Mammary epithelial cell (primary cell): Measurements from ENCODE around the gene TBC1D14.

ENCODE experiments used
- EZH2 ChIP-seq: IDR thresholded peaks from 2 replicates; pipeline ENCODE4 v1.6.1; 2012; ENCODE audit warnings: low read length, inconsistent platforms, borderline replicate concordance
- TF ChIP-seq, protein P1 (sequence below), 2 donors: IDR thresholded peaks in 1 of 2; conservative IDR thresholded peaks in 1 of 2; 2 replicates each; pipeline ENCODE4 v1.5.1; 2011 to 2012; ENCODE audit warnings: inconsistent platforms in 2 of 2, low read length in 2 of 2, mild to moderate bottlenecking in 2 of 2, control low read depth in 1 of 2, low read depth in 1 of 2; ENCODE audit not compliant: insufficient read depth in 1 of 2; ENCODE audit errors: extremely low read depth in 1 of 2

DNA sequence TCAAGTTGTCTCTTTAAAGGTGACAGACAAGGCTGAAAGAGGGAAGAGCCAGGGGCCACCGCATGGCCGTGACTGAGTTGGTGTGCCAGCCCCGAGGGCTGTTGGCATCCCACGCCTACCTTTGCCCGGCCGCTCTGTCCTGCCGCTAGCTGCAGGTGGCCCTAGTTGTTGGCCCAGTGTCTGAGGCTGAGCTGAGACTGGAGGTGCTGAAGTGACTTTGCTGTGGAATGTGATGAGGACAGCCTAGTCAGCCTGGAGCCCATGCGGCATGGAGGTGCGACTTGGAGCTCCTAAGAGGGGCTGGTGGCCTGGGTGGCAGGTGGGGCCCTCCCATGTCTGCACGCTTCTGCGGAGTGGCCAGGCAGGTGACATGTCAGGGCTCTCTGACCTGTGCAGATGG, 140.1 kb downstream of the TBC1D14 start:
- TF ChIP-seq, protein P1, sequence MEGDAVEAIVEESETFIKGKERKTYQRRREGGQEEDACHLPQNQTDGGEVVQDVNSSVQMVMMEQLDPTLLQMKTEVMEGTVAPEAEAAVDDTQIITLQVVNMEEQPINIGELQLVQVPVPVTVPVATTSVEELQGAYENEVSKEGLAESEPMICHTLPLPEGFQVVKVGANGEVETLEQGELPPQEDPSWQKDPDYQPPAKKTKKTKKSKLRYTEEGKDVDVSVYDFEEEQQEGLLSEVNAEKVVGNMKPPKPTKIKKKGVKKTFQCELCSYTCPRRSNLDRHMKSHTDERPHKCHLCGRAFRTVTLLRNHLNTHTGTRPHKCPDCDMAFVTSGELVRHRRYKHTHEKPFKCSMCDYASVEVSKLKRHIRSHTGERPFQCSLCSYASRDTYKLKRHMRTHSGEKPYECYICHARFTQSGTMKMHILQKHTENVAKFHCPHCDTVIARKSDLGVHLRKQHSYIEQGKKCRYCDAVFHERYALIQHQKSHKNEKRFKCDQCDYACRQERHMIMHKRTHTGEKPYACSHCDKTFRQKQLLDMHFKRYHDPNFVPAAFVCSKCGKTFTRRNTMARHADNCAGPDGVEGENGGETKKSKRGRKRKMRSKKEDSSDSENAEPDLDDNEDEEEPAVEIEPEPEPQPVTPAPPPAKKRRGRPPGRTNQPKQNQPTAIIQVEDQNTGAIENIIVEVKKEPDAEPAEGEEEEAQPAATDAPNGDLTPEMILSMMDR (conservative IDR thresholded peaks at IDR 0.05 in 1 of 2, IDR thresholded peaks at IDR 0.05 in 1 of 2; ENCODE audit: extremely low read depth in 1 of 2, insufficient read depth in 1 of 2, low read depth in 1 of 2, low read length in 2 of 2), result no peak
- no peak for TF ChIP-seq EZH2
